Measurements from ENCODE around the gene NRG3.

- TF ChIP-seq PAX5 (IDR thresholded peaks at IDR 0.05; ENCODE audit: insufficient read depth, low read length, severe bottlenecking) (no peak), POLR2A (IDR thresholded peaks at IDR 0.05; ENCODE audit: low read depth, low read length) (no peak), SPI1 (IDR thresholded peaks at IDR 0.05; ENCODE audit: low read depth, low read length) (no peak), POU2F2 (IDR thresholded peaks at IDR 0.05; ENCODE audit: low read depth, low read length) (no peak), TAF1 (IDR thresholded peaks at IDR 0.05; ENCODE audit: low read depth, low read length) (no peak)
These were observed 846.8 kb downstream of the NRG3 start for GRCh38 chr10:82721831-82722230.

Measured in GM12891 (cell line).